HUES64 (cell line): Measurements from ENCODE around the gene SHLD2.
"Not testable (repeated sequence)": the region's sequence is repeated elsewhere in the genome, so short reads cannot be mapped to it uniquely, and the experiment has no call there.

Source experiments
- H3K27ac ChIP-seq: 2 replicates; pipeline ENCODE4 v1.7.0; 2013; ENCODE audit warnings: low read depth, low read length, inconsistent platforms
- H3K27me3 ChIP-seq: 2 replicates; pipeline ENCODE4 v1.6.1; 2013; ENCODE audit warnings: mild to moderate bottlenecking, low read length; ENCODE audit not compliant: insufficient read depth
- H3K36me3 ChIP-seq: 2 replicates; pipeline ENCODE4 v1.6.1; 2013; ENCODE audit warnings: mild to moderate bottlenecking, low read length; ENCODE audit not compliant: insufficient read depth
- H3K4me1 ChIP-seq: 2 replicates; pipeline ENCODE4 v1.6.1; 2013; ENCODE audit warnings: mild to moderate bottlenecking, low read length, moderate library complexity; ENCODE audit not compliant: insufficient read depth
- H3K4me3 ChIP-seq: 2 replicates; pipeline ENCODE4 v1.5.1; 2013; ENCODE audit warnings: mild to moderate bottlenecking, low read length, moderate library complexity
- H3K9ac ChIP-seq: 2 replicates; pipeline ENCODE4 v1.6.1; 2013; ENCODE audit warnings: mild to moderate bottlenecking, low read depth, low read length
- H3K9me3 ChIP-seq: 2 replicates; pipeline ENCODE4 v1.6.1; 2013; ENCODE audit warnings: low read depth, low read length; ENCODE audit not compliant: insufficient read depth
- WGBS: fragments of 150-250, 120-280 bp; methylation state at CpG from one replicate; pipeline ENCODE4 v1.1.7; 2013; ENCODE audit warnings: missing lambda C conversion rate; 5-methylcytosine and 5-hydroxymethylcytosine counted together

The SHLD2 gene

GRCh38 chr10:87089746-87090145 is 5.3 kb upstream of the SHLD2 start:
- WGBS: 95% methylated on average over 4 of the region's 4 CpGs
- Histone ChIP-seq H3K36me3 (peaks cover 31% of the 10 kb centered on the region), H3K4me3 (no peak overlapping the region), H3K27me3 (no peaks in the 10 kb centered on the region), H3K27ac (no peak overlapping the region), H3K4me1 (peaks cover 20% of the 10 kb centered on the region), H3K9me3 (no peaks in the 10 kb centered on the region), H3K9ac (no peak overlapping the region)

- 66% methylated on average over 3 of the region's 4 CpGs for WGBS
- H3K9ac ChIP-seq: no peak overlapping the region
These were observed 4.2 kb upstream of the SHLD2 start for GRCh38 chr10:87090779-87091178.

GRCh38 chr10:87092376-87092860 is 2.6 kb upstream of the SHLD2 start:
- H3K4me1 ChIP-seq: peaks cover 20% of the 10 kb centered on the region
- H3K27me3 ChIP-seq: no peaks in the 10 kb centered on the region
- no peaks in the 10 kb centered on the region for H3K9me3 ChIP-seq
- peaks cover 24% of the 10 kb centered on the region for H3K36me3 ChIP-seq
- peak overlapping the region; percentile 42 for H3K27ac ChIP-seq
- H3K9ac ChIP-seq: peak overlapping the region; percentile 91; the same call in 1 of the 2 replicates
- 27% methylated on average over 7 of the region's 7 CpGs for WGBS
- H3K4me3 ChIP-seq: peak overlapping the region; percentile 77

More at GRCh38 chr10:87090779-87091178, 4.2 kb upstream of the SHLD2 start:
- Histone ChIP-seq H3K36me3 (peaks cover 26% of the 10 kb centered on the region), H3K27me3 (no peaks in the 10 kb centered on the region), H3K4me3 (no peak overlapping the region), H3K27ac (no peak overlapping the region), H3K9me3 (no peaks in the 10 kb centered on the region), H3K4me1 (peaks cover 20% of the 10 kb centered on the region)

- H3K36me3 ChIP-seq: peaks cover 24% of the 10 kb centered on the region
- no peaks in the 10 kb centered on the region for H3K9me3 ChIP-seq
- peak overlapping the region; percentile 91 for H3K9ac ChIP-seq
- WGBS: under 1% methylated on average over 9 of the region's 9 CpGs
- peak overlapping the region; percentile 42 for H3K27ac ChIP-seq
- peak overlapping the region; percentile 77 for H3K4me3 ChIP-seq
- H3K27me3 ChIP-seq: no peaks in the 10 kb centered on the region
- H3K4me1 ChIP-seq: peaks cover 20% of the 10 kb centered on the region
These were observed 2.0 kb upstream of the SHLD2 start for GRCh38 chr10:87092861-87093631.

GRCh38 chr10:87093632-87094372 is 1.2 kb upstream of the SHLD2 start:
- Histone ChIP-seq H3K4me1 (peaks cover 20% of the 10 kb centered on the region), H3K27me3 (no peaks in the 10 kb centered on the region), H3K9ac (peak overlapping the region; percentile 91), H3K27ac (peak overlapping the region; percentile 83; the same call in 1 of the 2 replicates), H3K9me3 (no peaks in the 10 kb centered on the region), H3K4me3 (peak overlapping the region; percentile 77), H3K36me3 (peaks cover 28% of the 10 kb centered on the region)
- 2% methylated on average over 33 of the region's 39 CpGs for WGBS

- peaks cover 20% of the 10 kb centered on the region for H3K4me1 ChIP-seq
- H3K27me3 ChIP-seq: no peaks in the 10 kb centered on the region
- H3K27ac ChIP-seq: peak overlapping the region; percentile 87
- no peaks in the 10 kb centered on the region for H3K9me3 ChIP-seq
- H3K4me3 ChIP-seq: peak overlapping the region; percentile 67
- peak overlapping the region; percentile 91 for H3K9ac ChIP-seq
- H3K36me3 ChIP-seq: peaks cover 29% of the 10 kb centered on the region
- 5% methylated on average over 60 of the region's 60 CpGs for WGBS
These were observed 385 bp downstream of the SHLD2 start for GRCh38 chr10:87095236-87095945.

- H3K9ac ChIP-seq: no peak overlapping the region
- H3K27ac ChIP-seq: no peak overlapping the region
- H3K36me3 ChIP-seq: peaks cover 58% of the 10 kb centered on the region
- no peaks in the 10 kb centered on the region for H3K9me3 ChIP-seq
- WGBS: 100% methylated on average over 1 of the region's 2 CpGs
- no peaks in the 10 kb centered on the region for H3K27me3 ChIP-seq
- no peak overlapping the region for H3K4me3 ChIP-seq
- H3K4me1 ChIP-seq: no peaks in the 10 kb centered on the region
These were observed 7.0 kb downstream of the SHLD2 start for GRCh38 chr10:87101996-87102395.

GRCh38 chr10:87104727-87105126 is 9.7 kb downstream of the SHLD2 start:
- H3K27ac ChIP-seq, H3K9me3 ChIP-seq, H3K4me1 ChIP-seq, H3K27me3 ChIP-seq, H3K4me3 ChIP-seq, H3K9ac ChIP-seq: not testable (repeated sequence)
- WGBS: 92% methylated on average over 8 of the region's 8 CpGs
- H3K36me3 ChIP-seq: peaks cover 46% of the 10 kb centered on the region

GRCh38 chr10:87105446-87106124 is 10.6 kb downstream of the SHLD2 start:
- Histone ChIP-seq H3K4me1 (no peaks in the 10 kb centered on the region), H3K4me3 (no peak overlapping the region), H3K9ac (no peak overlapping the region), H3K27me3 (no peaks in the 10 kb centered on the region), H3K27ac (no peak overlapping the region), H3K9me3 (no peaks in the 10 kb centered on the region), H3K36me3 (peaks cover 42% of the 10 kb centered on the region)
- 96% methylated on average over 7 of the region's 7 CpGs for WGBS

GRCh38 chr10:87118122-87118521 is 23.1 kb downstream of the SHLD2 start:
- not testable (repeated sequence) for H3K27ac ChIP-seq, H3K36me3 ChIP-seq, H3K27me3 ChIP-seq, H3K4me1 ChIP-seq, H3K4me3 ChIP-seq, H3K9me3 ChIP-seq, H3K9ac ChIP-seq
- no CpG with 5 or more reads among the region's 1 CpG for whole genome bisulfite sequencing
